Tibial nerve (tissue), 4 donors: ENCODE results near the gene DNAH3.

Experiments used
- EP300 ChIP-seq, 2 donors: sonication (generic); formaldehyde crosslinking; IDR thresholded peaks; one replicate each; pipeline ENCODE4 v1.6.1; 2017; ENCODE audit warnings: antibody characterized with exemption in 2 of 2, mild to moderate bottlenecking in 1 of 2
- POLR2A ChIP-seq, 2 donors: fragments of 450-650 bp; IDR thresholded peaks; one replicate each; pipeline ENCODE4 v1.6.1; 2017; ENCODE audit warnings: antibody characterized with exemption in 2 of 2, mild to moderate bottlenecking in 2 of 2, moderate library complexity in 2 of 2
- TF ChIP-seq, protein P1 (sequence below), 5 experiments: fragments of 200-600 bp in 3 of 5; fragments of 450-650 bp in 2 of 5; sonication (generic) in 3 of 5; IDR thresholded peaks; one replicate each; pipeline ENCODE4 v1.5.1; 2016 to 2019; ENCODE audit warnings: antibody characterized with exemption in 5 of 5, mild to moderate bottlenecking in 3 of 5, moderate library complexity in 2 of 5

GRCh38 chr16:21076186-21076883 is 74.3 kb downstream of the DNAH3 start:
- no peak for TF ChIP-seq EP300 (IDR thresholded peaks at IDR 0.05)
- TF ChIP-seq, protein P1, sequence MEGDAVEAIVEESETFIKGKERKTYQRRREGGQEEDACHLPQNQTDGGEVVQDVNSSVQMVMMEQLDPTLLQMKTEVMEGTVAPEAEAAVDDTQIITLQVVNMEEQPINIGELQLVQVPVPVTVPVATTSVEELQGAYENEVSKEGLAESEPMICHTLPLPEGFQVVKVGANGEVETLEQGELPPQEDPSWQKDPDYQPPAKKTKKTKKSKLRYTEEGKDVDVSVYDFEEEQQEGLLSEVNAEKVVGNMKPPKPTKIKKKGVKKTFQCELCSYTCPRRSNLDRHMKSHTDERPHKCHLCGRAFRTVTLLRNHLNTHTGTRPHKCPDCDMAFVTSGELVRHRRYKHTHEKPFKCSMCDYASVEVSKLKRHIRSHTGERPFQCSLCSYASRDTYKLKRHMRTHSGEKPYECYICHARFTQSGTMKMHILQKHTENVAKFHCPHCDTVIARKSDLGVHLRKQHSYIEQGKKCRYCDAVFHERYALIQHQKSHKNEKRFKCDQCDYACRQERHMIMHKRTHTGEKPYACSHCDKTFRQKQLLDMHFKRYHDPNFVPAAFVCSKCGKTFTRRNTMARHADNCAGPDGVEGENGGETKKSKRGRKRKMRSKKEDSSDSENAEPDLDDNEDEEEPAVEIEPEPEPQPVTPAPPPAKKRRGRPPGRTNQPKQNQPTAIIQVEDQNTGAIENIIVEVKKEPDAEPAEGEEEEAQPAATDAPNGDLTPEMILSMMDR (IDR thresholded peaks at IDR 0.05), result no peak
- TF ChIP-seq POLR2A (IDR thresholded peaks at IDR 0.05), result no peak
